GM19452 (cell line): ENCODE data around the gene ERVW-1.
A peak's percentile ranks its signal among the peaks of the same experiment; 100 is the strongest.
"Not testable (repeated sequence)": the region's sequence is repeated elsewhere in the genome, so short reads cannot be mapped to it uniquely, and the experiment has no call there.

Experiments
- ATAC-seq: cut with Tn5 transposase; IDR thresholded peaks from one replicate; pipeline ENCODE4 v1.9.1; 2021; ENCODE audit not compliant: unreplicated experiment

Gene ERVW-1

GRCh38 chr7:92475261-92475770 is 2.4 kb downstream of the ERVW-1 start:
- ATAC-seq, result not testable (repeated sequence)

DNA sequence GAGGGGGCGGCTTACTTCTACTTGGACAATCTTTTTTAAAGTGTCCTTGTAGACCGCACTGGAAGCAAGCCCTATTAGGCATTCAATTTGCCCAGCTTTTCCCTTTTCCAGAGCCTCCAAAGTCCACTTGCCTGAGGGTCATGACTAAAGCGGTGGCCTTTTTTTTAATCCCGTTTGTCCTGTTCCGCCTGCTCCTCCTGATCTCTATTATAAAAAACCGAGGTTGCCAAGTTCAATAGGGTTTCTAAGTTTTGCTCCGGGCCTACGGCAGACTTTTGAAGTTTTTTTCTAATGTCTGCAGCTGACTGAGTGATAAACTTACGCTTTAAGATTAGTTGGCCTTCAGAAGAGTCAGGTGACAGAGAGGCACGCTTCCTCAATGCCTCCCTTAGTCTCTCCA is 3.8 kb downstream of the ERVW-1 start:
- not testable (repeated sequence) for ATAC-seq

DNA sequence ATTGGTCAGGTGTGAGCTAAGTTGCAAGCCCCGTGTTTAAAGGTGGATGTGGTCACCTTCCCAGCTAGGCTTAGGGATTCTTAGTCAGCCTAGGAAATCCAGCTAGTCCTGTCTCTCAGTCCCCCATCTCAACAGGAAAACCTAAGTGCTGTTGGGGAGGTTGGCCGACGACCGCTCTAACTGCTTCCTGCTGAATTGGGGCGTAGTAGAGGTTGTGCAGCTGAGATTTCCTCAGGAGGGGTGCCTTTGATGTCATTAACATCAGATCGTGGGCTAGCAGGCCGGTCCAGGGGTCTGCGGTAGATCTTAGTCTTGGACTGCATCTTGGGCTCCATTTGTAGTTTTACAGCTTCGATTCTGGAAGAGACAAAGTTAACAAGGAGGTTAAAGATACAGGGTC is 9.2 kb downstream of the ERVW-1 start:
- ATAC-seq, result not testable (repeated sequence)

DNA sequence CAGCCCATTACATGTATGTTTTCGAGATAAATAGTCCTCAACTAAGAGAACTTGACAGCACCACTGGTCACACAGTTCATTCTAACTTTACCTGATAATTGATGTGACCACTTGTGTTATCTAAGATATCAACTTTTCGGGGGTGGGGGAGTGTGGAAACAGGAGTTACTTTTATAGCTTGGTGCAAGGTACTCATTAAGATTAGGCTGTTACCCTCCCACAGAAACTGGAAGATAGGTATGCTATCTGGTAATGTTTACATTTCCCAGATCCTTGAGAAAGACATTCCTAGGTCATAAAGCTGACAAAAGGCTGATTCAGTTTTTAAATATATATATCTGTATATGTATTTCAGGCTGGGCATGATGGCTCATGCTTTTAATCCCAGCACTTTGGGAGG is 11.1 kb downstream of the ERVW-1 start:
- no peak for ATAC-seq

DNA sequence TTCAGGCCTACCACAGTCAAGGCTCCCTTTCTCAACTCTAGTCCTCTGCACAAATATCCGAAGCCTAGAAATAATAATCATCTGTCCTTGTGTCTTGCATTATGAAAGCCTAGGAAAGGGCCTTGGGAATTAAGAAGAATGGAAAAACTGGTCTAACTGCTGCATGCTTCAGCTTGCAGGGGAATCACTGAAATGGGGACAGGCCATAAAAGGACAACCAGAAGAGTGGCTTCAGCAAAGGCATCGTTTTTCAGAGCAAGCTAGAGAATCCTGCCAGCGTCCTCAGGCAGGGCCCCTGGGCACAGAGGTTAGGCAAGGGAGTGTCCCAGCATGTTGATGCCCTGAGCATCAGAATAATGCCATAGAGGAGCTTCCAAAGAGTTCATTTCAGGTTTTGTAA is 13.2 kb downstream of the ERVW-1 start:
- ATAC-seq, result no peak

- ATAC-seq, result no peak
Measured at GRCh38 chr7:92462560-92462959, 15.2 kb downstream of the ERVW-1 start.

DNA sequence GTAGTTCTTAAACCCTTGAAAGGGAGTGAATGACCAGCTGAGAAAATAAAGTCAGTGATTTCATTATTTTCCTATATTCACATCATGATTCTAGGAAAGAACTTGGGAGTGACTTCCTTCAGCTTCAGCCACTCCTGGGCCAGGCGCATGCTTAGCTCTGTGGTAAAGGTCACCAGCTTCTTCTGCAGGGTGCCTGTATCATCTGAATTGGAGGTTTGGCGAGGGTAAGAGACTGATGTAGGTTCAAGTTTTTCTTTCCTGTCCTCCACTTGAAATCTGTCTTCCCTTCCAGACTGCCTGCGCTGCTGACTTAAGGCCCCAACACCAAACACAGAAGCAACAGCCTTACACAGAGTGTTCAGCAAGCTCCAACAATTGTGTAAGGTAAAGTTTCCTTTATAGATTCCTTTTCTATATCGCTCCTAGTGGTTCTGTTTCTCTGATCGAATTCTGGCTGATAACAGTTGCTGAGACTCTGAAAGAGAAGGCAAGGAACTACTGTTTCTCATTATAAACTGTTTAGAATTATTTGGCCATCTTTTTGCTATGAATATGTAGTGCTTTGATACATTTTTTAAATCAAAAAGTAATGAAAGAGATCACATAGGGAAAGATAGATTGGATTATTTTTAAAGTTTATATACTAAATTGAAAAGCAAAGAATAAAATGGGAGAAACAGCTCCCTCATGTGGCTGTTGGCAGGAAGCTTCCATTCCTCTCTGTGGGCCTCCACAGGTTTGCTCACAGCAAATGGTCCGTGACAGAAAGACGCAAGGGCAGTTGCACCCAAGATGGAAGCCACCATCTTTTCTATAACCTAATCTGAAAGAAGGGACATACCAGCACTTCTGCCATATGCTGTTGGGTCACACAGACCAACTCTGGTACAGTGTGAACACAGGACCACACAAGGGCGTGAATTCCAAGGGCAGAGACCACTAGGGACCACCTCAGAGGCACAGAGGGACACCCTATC is 16.4 kb downstream of the ERVW-1 start:
- ATAC-seq, result no peak

- no peak for ATAC-seq
Measured at GRCh38 chr7:92460510-92460909, 17.2 kb downstream of the ERVW-1 start.

- ATAC-seq, result no peak
Measured at GRCh38 chr7:92460109-92460508, 17.6 kb downstream of the ERVW-1 start.

DNA sequence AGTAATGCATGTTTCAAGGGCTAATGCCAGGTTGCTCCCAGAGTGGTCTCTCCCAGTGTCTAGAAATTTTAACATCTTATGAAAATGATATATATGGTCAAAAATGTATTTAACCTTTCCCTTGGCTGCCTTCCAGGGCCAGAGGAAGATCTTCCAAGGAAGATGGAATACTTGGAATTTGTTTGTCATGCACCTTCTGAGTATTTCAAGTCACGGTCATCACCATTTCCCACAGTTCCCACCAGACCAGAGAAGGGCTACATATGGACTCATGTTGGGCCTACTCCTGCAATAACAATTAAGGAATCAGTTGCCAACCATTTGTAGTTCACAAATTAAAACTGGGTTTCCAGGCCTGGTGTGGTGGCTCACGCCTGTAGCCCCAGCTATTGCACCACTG is 21.5 kb downstream of the ERVW-1 start:
- ATAC-seq, result no peak

DNA sequence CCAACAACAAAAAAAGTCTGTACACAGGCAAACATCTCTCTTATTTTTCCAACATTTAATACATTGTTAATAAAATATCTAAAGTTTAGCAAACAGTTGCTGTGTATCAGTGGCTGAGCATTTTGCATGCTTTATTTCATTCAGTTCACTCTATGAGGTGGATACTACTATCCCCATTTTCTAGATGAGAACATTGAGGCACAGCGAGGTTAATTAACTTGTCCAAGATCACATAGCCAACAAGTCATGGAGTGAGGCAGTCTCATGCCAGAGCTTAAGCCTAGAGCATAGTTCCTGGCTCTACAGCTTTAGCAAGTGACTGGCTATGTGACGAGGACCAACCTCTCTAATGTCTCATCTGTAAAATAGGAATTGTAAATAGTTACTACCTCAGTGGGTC is 26.1 kb downstream of the ERVW-1 start:
- no peak for ATAC-seq

- peak; percentile 34 for ATAC-seq
Measured at GRCh38 chr7:92448205-92448747, 29.5 kb downstream of the ERVW-1 start.

DNA sequence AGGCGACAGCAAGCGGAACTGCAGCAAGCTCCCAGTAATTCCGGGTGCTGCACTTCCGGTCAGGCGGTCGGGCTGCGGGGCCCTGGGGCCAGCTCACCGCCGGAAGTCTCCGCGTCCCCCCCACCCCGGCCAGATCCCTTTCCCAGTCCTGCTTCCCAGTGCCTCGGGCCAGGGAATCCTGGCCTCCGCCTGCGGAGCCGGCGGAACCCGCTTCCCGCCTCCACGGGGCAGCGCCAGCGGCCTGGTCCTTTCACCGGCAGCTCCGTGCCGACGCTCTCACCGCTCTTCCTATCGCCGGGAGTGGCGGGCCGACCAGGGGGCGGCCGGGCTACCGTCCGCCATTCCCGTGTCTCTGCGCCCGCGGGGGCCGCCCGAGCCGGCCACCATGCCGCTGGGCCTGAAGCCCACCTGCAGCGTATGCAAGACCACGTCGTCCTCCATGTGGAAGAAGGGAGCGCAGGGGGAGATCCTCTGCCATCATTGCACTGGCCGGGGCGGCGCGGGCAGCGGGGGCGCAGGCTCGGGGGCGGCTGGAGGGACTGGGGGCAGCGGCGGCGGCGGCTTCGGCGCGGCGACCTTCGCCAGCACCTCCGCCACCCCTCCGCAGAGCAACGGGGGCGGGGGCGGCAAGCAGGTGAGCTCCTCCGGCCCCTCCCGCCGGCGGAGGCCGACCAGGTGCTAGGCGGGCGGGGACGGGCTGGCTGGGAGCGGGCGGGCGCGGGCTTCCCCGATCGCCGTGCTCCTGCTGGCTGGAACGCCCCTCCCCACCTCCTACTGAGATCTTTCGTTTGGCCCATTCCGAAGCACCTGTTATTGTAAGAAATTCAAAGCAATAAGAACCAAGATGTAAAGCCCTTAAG is 30.2 kb downstream of the ERVW-1 start, which contains the start of gene GATAD1:
TSS of gene GATAD1 (plus strand) at position 138 of the 860 bp plus-strand sequence. CDS start at position 386, 248 bp downstream.
- ATAC-seq, result peak; percentile 91

- no peak for ATAC-seq
Measured at GRCh38 chr7:92446869-92447344, 30.8 kb downstream of the ERVW-1 start.

DNA sequence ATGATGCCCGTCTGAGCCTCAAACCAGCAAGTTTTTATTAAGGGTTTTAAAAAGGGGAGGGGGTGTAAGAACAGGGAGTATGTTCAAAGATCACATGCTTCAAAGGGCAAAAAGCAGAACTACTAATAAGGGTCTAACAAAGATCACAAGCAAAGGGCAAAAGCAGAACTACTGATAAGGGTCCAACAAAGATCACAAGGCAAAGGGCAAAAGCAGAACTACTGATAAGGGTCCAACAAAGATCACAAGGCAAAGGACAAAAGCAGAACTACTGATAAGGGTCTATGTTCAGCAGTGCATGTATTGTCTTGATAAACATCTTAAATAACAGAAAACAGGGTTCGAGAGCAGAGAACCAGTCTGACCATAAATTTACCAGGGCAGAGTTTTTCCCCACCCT is 35.0 kb downstream of the ERVW-1 start:
- ATAC-seq, result not testable (repeated sequence)

DNA sequence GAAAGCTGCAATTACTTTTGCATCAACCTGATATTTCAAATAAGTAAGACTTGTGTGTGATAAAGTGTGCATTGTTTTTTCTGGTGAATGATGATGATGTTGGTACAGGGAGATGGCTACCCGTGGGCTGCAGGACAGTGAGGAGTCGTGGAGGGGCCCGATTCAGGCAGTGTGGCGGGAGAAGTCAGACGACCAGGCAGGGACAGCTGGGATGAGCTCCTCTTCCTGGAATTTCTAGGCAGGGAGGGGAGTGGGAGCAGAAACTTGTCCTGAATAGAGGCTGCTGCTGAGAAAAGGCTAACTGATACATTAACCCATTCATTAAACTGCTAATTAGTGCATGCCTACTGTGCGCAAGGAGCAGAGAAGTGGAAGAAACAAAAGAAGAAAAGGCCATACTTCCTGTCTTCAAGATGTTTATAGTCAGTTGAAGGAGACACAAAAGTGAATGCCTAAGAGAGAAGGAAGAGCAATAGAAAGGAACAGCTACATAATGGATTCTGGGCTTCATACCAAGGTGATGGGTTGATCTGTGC is 39.7 kb downstream of the ERVW-1 start:
- ATAC-seq, result no peak

DNA sequence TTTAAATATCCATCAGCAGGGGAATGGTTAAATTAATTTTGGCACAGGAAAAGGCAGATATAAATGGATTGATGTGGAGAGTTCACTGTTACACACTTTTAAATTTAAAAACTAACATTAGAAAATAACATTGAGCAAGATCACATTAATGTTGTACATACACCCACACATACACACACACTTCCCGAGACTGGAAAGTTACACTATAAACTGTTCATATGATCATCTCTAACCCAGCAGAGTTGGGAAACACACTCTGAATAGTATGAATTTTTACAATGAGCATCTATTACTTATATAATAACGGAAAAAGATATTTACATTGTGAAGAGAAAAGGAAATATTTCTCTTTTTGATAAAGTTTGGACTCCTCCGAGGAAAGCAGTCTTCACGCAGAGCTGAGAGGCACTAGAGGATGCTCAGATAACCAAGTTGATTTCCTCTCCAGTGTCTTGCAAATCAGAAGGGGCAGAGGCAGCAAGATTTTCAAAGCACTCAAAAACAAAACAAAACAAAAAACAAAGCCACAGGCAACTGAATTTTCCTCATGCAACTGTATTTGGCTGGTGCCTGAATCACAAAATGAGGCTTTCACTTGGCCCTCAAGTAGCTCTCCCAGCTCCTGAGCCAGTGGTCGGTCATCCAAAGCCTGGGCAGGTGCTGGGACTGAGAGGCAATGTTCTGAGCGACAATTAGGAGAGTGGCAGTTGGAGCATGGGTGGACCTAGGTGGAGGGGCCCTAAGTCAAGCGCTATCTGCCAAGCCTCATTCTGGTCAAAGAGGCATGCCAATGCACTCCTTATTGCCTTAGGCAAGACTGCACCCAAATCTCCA is 40.9 kb downstream of the ERVW-1 start:
- ATAC-seq, result no peak

DNA sequence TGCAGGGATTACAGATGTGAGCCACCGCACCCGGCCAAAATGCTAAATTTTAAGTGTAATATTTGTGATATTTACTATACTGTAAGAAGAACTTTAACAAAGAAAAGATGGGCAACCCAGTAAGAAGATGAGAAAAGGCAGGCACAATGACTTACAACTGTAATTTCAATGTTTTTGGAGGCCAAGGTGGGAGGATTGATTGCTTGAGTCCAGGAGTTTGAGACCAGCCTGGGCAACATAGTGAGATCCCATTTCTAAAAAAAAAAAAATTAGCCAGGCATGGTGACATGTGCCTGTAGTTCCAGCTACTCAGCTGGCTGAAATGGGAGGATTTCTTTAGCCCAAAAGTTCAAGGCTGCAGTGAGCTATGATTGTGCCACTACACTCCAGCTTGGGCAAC is 42.2 kb downstream of the ERVW-1 start:
- ATAC-seq, result no peak

DNA sequence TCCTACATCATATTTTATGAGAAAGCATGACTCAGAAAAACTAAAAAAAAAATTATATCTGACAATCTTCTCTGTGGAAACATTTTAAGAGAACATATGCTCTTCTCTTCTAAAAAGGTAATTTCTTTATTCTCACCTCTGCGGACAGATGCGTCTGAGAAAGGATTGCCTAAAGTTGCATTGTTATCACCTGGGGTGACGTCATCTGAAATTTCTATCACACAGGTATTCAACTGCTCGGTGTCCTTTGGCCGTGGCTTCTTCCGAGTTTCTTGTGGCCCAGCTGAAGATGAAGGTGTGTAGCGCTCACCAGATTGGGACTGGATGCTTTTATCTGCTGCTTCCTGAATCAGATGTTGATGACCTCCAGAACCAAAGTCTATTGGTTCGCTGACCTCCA is 44.7 kb downstream of the ERVW-1 start:
- no peak for ATAC-seq
